ENCODE measurements around the gene C11orf68.
A peak's percentile ranks its signal among the peaks of the same experiment; 100 is the strongest.

The C11orf68 gene

GRCh38 chr11:65917434-65918210 is 1.2 kb downstream of the C11orf68 start:
- no peak for DNase-seq
- in situ Hi-C loops (cut with MboI; ENCODE audit: low pct_unique_long_range_greater_than_20kb, low sequenced_read_pairs): no loop called here

GRCh38 chr11:65917077-65917433 is 1.8 kb downstream of the C11orf68 start:
- in situ Hi-C loops (cut with MboI; ENCODE audit: low pct_unique_long_range_greater_than_20kb, low sequenced_read_pairs): no loop called here
- DNase-seq: no peak

- in situ Hi-C loops (cut with MboI; ENCODE audit: low pct_unique_long_range_greater_than_20kb, low sequenced_read_pairs): no loop called here
Measured at GRCh38 chr11:65916391-65916790, 2.5 kb downstream of the C11orf68 start.

GRCh38 chr11:65915821-65916251 is 3.0 kb downstream of the C11orf68 start:
- in situ Hi-C loops (cut with MboI; ENCODE audit: low pct_unique_long_range_greater_than_20kb, low sequenced_read_pairs): no loop called here
- DNase-seq: no peak

More at GRCh38 chr11:65916391-65916790, 2.5 kb downstream of the C11orf68 start:
- DNase-seq: no peak

GRCh38 chr11:65915101-65915820 is 3.6 kb downstream of the C11orf68 start:
- no peak for DNase-seq

GRCh38 chr11:65912845-65913244 is 6.0 kb downstream of the C11orf68 start:
- in situ Hi-C loops (cut with MboI; ENCODE audit: low pct_unique_long_range_greater_than_20kb, low sequenced_read_pairs): no loop called here
- DNase-seq: no peak

More at GRCh38 chr11:65915101-65915820, 3.6 kb downstream of the C11orf68 start:
- in situ Hi-C loops (cut with MboI; ENCODE audit: low pct_unique_long_range_greater_than_20kb, low sequenced_read_pairs): no loop called here

GRCh38 chr11:65911682-65912568 is 6.9 kb downstream of the C11orf68 start:
- peak; percentile 82 for DNase-seq
- in situ Hi-C loops (cut with MboI; ENCODE audit: low pct_unique_long_range_greater_than_20kb, low sequenced_read_pairs): no loop called here

GRCh38 chr11:65907878-65908277 is 11.0 kb downstream of the C11orf68 start:
- no peak for DNase-seq
- in situ Hi-C loops (cut with MboI; ENCODE audit: low pct_unique_long_range_greater_than_20kb, low sequenced_read_pairs): no loop called here

GRCh38 chr11:65906602-65907001 is 12.3 kb downstream of the C11orf68 start:
- in situ Hi-C loops (cut with MboI; ENCODE audit: low pct_unique_long_range_greater_than_20kb, low sequenced_read_pairs): no loop called here

GRCh38 chr11:65903715-65904114 is 15.1 kb downstream of the C11orf68 start:
- no peak for DNase-seq
- in situ Hi-C loops (cut with MboI; ENCODE audit: low pct_unique_long_range_greater_than_20kb, low sequenced_read_pairs): no loop called here

More at GRCh38 chr11:65906602-65907001, 12.3 kb downstream of the C11orf68 start:
- DNase-seq: no peak

GRCh38 chr11:65903068-65903481 is 15.8 kb downstream of the C11orf68 start:
- peak; percentile 32 for DNase-seq
- in situ Hi-C loops (cut with MboI; ENCODE audit: low pct_unique_long_range_greater_than_20kb, low sequenced_read_pairs): no loop called here

GRCh38 chr11:65900899-65901180 is 18.0 kb downstream of the C11orf68 start:
- no peak for DNase-seq
- in situ Hi-C loops (cut with MboI; ENCODE audit: low pct_unique_long_range_greater_than_20kb, low sequenced_read_pairs): no loop called here

GRCh38 chr11:65900125-65900898 is 18.6 kb downstream of the C11orf68 start, which contains the start of gene FOSL1:
TSS of gene FOSL1 (minus strand) at chr11:65900388. CDS start at chr11:65900339, 49 bp downstream.
- peak; percentile 95 for DNase-seq
- in situ Hi-C loops (cut with MboI; ENCODE audit: low pct_unique_long_range_greater_than_20kb, low sequenced_read_pairs): no loop called here

- peak; percentile 74 for DNase-seq
- in situ Hi-C loops (cut with MboI; ENCODE audit: low pct_unique_long_range_greater_than_20kb, low sequenced_read_pairs): no loop called here
Measured at GRCh38 chr11:65899356-65900124, 19.3 kb downstream of the C11orf68 start.

- in situ Hi-C loops (cut with MboI; ENCODE audit: low pct_unique_long_range_greater_than_20kb, low sequenced_read_pairs): no loop called here
- no peak for DNase-seq
Measured at GRCh38 chr11:65898656-65899355, 20.1 kb downstream of the C11orf68 start.

- no peak for DNase-seq
- in situ Hi-C loops (cut with MboI; ENCODE audit: low pct_unique_long_range_greater_than_20kb, low sequenced_read_pairs): no loop called here
Measured at GRCh38 chr11:65897020-65897471, 21.8 kb downstream of the C11orf68 start.

Measured in KBM-7 (cell line).